GM12801 (cell line): ENCODE data around the gene DRAP1.

ENCODE experiments used
- CTCF ChIP-seq: IDR thresholded peaks from one replicate; pipeline ENCODE4 v1.5.1; 2011; ENCODE audit warnings: control low read depth; ENCODE audit not compliant: insufficient read length; ENCODE audit errors: extremely low read depth

The DRAP1 gene

DNA sequence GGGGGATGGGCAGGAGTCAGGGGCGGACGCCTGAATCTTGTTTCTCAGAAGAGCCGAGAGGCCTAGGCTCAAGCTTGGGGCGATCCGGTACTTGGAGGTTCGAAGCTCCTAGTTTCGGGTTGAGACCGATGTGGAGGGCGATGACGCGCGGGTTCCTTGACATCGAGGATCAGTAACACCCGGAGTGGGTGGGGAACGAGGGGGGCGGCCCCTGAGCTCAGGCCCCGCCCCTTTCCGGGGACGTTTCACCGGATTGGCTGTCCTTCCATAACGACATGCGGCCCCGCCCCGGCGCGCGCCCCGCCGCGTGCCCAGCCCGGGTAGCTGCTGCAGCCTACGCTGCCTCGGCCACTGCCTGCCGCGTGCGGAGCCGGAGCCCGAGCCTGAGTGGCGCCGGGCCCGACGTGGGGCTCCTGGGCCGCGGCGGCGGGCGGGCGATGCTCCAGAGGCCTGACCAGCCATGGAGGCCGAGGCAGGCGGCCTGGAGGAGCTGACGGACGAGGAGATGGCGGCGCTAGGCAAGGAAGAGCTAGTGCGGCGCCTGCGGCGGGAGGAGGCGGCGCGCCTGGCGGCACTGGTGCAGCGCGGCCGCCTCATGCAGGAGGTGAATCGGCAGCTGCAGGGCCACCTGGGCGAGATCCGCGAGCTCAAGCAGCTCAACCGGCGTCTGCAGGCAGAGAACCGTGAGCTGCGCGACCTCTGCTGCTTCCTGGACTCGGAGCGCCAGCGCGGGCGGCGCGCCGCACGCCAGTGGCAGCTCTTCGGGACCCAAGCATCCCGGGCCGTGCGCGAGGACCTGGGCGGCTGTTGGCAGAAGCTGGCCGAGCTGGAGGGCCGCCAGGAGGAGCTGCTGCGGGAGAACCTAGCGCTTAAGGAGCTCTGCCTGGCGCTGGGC lies 28.7 kb upstream of the DRAP1 start, which contains the start of gene CCDC85B:
Gene CCDC85B, plus strand, starts transcription at position 350 of the 895 bp plus-strand sequence. Its CDS starts 111 bp downstream, at position 461.
- TF ChIP-seq CTCF = no peak

GRCh38 chr11:65891219-65892136 lies 27.7 kb upstream of the DRAP1 start:
- TF ChIP-seq CTCF = no peak

- no peak for TF ChIP-seq CTCF
Observed at GRCh38 chr11:65892661-65893317, 26.4 kb upstream of the DRAP1 start.

DNA sequence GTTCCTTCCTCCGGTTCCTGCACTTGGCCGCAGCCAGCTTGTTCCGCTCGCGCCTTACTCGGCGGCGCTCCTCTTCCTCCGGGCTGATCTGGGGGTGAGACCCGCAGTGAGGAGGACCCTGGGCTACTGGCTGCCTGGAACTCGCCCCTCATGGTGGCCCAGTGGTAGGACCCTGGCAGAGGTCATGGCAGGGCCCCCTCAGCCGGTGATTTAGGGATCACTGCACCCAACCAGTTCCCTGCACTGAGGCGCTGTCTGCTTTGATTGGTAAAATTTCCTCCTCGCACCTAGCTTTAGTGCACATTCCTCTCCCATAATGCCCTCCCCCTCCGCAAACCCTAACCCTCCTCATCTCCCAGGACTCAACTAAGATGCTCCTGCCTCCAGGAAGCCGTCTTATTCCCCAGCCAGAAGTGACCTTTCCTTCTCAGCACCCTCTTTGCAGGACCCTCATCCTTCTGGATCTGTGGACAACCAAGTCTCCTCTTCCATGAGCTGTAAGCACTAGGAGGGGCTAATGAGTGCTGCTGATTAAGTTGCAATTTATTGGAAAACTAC lies 25.1 kb upstream of the DRAP1 start:
- no peak for TF ChIP-seq CTCF

DNA sequence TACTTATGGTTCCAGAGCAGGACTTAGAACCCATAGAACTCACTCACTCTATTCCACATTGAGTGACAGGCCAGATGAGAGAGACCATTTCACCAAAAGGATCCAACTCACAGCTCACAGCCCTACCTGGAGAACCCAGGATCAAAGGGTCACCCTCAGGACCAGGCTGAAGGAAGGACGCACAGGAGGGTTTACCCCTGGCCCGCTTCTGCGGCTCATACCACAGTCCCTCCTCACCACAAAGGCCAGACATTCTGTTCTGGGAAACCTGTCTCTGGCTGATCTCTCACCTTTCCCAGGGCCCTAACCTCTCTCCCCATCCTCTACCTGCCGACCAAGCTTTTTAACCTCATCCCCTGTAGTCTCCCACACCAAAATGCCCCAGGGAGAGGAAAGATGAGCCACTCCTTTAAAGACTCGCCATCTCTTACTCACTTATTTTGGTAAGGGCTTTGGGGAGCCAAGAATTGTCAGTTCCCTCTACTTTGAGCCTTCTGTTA lies 23.7 kb upstream of the DRAP1 start:
- no peak for TF ChIP-seq CTCF

GRCh38 chr11:65896034-65896999 lies 22.9 kb upstream of the DRAP1 start:
- TF ChIP-seq CTCF = no peak
